ENCODE data around the gene MAP2K5. TPM values are rescaled to one million over a fixed set of nuclear protein-coding genes. Genes with fewer than 3 reads are reported as not detected.

The MAP2K5 gene
- total and polyA plus RNA-seq, 9 of the 15 experiments (the other 6 are each of a cell fraction or from before 2014, with no cell fraction given) = 0.41 to 16.5 (median 7.5) TPM

DNA sequence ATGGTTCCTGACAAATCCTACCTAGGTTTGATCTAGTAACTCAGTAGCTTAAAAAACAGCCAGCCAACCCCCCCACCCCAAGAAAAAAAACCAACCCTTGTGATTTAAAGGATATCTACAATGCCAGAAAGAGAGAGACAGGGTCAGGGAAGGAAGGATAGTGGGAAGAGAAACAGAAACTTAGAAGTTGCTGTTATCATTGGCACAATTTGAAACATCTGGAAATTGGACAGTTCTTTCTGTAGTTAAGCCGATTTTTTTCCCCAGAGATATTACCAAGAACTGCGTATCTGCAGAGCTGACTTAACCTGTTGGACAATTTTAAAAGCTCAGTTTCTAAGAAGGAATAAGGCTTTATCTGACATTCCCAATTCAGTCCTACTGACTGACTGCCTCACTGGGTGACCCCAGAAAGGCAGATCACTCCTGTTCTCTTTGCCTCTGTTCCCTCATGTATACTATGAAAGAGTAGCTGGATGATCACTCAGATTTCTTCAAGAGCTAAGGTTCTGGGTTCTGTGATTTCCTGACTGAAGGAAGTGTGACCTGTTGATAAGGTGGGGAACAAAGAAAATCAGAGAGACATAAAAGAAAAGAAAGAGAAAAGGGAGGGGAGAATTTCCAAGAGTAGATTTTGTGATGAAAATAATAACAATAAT, 128.3 kb downstream of the MAP2K5 start (continued):
- TF ChIP-seq PCBP2 (IDR thresholded peaks at IDR 0.05; ENCODE audit: low read depth, low read length, poor library complexity, severe bottlenecking) = no peak
- TF ChIP-seq STAT5A (IDR thresholded peaks at IDR 0.05; ENCODE audit: borderline replicate concordance, low read length) = 0 out of 2 replicates have a peak, but pooled peaks have one; percentile 19
- TF ChIP-seq ZNF23 (CRISPR knock-in tag; IDR thresholded peaks at IDR 0.05) = no peak
- no peak for TF ChIP-seq ATF7 (IDR thresholded peaks at IDR 0.05)
- no peak for TF ChIP-seq SETDB1 (IDR thresholded peaks at IDR 0.05; ENCODE audit: low read length)
- no peak for TF ChIP-seq ZNF778 (CRISPR knock-in tag; IDR thresholded peaks at IDR 0.05)
- TF ChIP-seq, protein P1, sequence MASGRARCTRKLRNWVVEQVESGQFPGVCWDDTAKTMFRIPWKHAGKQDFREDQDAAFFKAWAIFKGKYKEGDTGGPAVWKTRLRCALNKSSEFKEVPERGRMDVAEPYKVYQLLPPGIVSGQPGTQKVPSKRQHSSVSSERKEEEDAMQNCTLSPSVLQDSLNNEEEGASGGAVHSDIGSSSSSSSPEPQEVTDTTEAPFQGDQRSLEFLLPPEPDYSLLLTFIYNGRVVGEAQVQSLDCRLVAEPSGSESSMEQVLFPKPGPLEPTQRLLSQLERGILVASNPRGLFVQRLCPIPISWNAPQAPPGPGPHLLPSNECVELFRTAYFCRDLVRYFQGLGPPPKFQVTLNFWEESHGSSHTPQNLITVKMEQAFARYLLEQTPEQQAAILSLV (tag; IDR thresholded peaks at IDR 0.05) = 0 out of 2 replicates have a peak, but pooled peaks have one; percentile 11
- TF ChIP-seq HDAC8 (tag; IDR thresholded peaks at IDR 0.05) = no peak
- TF ChIP-seq, protein P2, sequence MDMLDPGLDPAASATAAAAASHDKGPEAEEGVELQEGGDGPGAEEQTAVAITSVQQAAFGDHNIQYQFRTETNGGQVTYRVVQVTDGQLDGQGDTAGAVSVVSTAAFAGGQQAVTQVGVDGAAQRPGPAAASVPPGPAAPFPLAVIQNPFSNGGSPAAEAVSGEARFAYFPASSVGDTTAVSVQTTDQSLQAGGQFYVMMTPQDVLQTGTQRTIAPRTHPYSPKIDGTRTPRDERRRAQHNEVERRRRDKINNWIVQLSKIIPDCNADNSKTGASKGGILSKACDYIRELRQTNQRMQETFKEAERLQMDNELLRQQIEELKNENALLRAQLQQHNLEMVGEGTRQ (CRISPR knock-in tag; IDR thresholded peaks at IDR 0.05) = no peak
- TF ChIP-seq RBBP5 (IDR thresholded peaks at IDR 0.05; ENCODE audit: borderline replicate concordance, insufficient read depth, low read length, poor library complexity, severe bottlenecking) = no peak
- TF ChIP-seq NCOR1 (IDR thresholded peaks at IDR 0.05) = peak; percentile 64
- no peak for TF ChIP-seq PTRF (tag; IDR thresholded peaks at IDR 0.05)
- peak; percentile 82 for TF ChIP-seq TAL1 (IDR thresholded peaks at IDR 0.05)
- peak; percentile 69; the same call in 1 of the 2 replicates for TF ChIP-seq SMARCA4 (IDR thresholded peaks at IDR 0.05)
- TF ChIP-seq, protein P3, sequence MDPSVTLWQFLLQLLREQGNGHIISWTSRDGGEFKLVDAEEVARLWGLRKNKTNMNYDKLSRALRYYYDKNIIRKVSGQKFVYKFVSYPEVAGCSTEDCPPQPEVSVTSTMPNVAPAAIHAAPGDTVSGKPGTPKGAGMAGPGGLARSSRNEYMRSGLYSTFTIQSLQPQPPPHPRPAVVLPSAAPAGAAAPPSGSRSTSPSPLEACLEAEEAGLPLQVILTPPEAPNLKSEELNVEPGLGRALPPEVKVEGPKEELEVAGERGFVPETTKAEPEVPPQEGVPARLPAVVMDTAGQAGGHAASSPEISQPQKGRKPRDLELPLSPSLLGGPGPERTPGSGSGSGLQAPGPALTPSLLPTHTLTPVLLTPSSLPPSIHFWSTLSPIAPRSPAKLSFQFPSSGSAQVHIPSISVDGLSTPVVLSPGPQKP (CRISPR knock-in tag; IDR thresholded peaks at IDR 0.05) = no peak
- TF ChIP-seq, protein P4, sequence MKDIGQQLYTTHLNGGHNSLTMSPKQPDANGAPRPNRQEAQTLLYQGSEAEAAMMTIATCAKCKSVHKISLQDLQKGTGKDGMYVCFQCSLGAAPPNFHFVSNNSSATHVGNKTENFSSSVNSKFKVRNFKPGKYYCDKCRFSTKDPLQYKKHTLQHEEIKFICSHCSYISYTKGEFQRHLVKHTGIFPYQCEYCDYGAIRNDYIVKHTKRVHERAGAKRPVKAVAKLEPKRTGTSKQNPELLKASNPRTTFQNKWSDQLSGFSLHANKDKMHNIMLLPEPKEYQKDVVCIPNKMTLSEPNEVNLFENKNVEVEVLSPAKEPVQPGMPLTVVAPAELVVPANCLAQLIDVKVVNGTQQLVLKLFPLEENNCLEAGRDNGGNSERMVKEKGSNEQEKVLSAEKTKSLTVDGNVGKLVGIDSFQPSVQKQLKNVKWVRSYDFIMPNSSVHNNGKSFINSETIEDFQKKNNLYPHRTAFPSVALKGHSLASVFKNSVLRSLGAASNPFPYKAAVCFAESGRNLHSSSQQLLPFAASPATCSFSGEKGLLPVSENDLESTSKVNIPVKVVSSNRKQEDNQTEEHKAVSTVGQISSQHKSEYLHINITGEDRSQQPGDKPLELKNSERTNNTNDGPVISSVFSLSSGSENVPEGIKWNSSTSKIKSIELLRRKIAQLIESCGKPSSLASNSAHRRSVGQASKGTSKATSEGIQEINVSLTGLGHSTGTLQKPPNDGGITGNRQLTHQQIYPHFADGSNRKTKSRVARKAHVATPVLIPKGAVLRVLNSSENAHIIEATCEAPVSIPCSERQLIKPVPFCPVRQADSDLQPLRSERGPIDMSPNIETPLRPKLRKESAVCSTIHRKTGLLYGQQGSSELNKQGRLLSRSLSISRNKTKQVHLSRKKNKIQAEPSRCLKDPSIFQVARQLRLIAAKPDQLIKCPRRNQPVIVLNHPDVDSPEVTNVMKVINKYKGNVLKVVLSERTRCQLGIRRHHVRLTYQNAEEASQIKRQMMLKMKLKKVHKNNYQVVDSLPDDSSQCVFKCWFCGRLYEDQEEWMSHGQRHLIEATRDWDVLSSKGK (CRISPR knock-in tag; IDR thresholded peaks at IDR 0.05) = no peak
- TF ChIP-seq RCOR1 (IDR thresholded peaks at IDR 0.05; ENCODE audit: borderline replicate concordance in 1 of 2, low read depth in 2 of 2, low read length in 2 of 2) = 0 out of 4 replicates have a peak, but pooled peaks of 1 of the 2 experiments have one; percentile 9
- TF ChIP-seq SAFB2 (IDR thresholded peaks at IDR 0.05; ENCODE audit: borderline replicate concordance, low read depth, low read length, severe bottlenecking) = no peak
- TF ChIP-seq RBM34 (IDR thresholded peaks at IDR 0.05; ENCODE audit: borderline replicate concordance, insufficient read depth, low read length) = no peak
- peak; percentile 74 for TF ChIP-seq TCF3 (CRISPR knock-in tag; IDR thresholded peaks at IDR 0.05)
- TF ChIP-seq ZNF785 (CRISPR knock-in tag; IDR thresholded peaks at IDR 0.05) = no peak
- no peak for TF ChIP-seq SMAD4 (CRISPR knock-in tag; conservative IDR thresholded peaks at IDR 0.05)
- no peak for TF ChIP-seq GATAD2A (IDR thresholded peaks at IDR 0.05)
- peak; percentile 59; the same call in 1 of the 2 replicates for TF ChIP-seq DPF2 (IDR thresholded peaks at IDR 0.05)
